Activated naive CD8-positive, alpha-beta T cell treated with anti-CD3 and anti-CD28 coated beads, Interleukin-2, amount 50 U/mL, for 16 hours (primary cell): ENCODE results near the gene PJA1.

ENCODE experiments used
- DNase-seq: peaks from one replicate; pipeline ENCODE4 v3.0.0-alpha.2; 2020; ENCODE audit warnings: low read depth, low spot score

PJA1 gene

DNA sequence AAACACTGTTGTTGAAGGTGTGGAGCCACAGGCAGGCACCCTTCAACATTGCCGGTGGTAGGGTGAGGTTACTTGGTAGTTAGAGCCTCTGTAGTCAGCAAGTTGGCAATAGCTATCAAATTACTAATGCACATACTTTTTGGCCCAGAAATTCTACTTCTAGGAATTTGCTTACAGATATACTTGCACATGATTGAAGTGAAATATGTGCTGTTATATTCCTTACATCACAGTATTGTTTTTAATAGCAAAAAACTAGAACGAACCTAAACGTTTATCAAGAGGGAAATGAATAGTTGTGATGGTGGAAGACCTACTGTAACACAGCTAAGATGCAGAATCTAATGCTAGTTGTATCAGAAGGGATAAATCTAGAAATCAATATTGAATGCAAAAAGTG is 7.7 kb upstream of the PJA1 start:
- DNase-seq = no peak

DNA sequence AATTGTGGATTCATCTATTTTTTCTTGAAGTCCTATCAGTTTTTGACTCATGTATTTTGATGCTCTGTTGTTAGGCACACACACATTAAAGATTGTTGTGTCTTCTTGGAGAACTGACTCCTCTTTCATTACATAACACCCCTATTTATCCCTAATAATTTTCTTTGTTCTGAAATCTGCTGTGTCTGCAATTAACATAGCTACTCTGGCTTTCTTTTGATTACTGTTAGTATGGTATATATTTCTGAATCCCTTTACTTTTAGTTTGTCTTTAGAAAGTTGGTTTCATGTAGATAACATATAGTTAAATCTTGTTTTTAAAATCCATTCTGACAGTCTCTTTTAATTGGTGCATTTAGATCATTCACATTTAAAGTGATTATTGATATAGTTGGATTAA is 5.1 kb upstream of the PJA1 start:
- no peak for DNase-seq

DNA sequence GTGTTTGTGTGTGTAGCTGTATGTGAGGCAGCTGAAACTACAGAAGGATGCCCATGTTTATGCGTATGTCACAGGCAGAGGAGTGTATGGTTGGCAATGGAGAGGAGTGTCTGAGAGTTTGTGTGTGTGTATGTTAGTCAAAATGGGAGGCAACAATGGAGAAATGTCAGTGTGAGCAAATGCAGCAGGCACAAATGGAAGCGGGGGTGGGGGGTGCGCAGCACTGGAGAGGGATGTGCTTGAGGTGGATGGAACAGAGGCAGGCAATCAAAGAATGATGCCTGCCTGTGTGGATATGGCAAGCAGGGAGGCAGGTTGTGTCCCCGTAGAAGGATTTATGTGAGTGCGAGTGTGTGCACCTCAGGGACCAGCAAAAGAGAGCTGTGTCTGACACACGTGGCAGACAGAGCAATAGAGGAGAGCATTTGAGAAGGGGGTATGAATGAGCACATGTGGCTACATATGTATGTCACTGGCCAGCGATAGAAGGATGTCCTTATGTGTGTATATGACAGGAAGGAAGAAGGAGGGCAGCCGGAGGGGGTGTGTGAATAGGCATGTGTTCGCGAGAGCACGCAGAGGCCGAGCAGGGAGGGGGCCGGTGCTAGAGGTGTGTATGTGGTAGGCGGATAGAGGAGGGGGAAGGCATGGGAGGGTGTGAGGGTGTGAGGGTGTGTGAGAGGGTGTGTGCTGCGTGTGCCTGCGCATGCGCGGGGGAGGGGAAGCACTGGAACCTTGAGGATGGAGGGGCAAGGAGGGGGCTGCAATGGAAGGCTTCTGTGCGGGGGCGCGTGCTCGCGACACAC is 1.1 kb downstream of the PJA1 start:
- DNase-seq = no peak

DNA sequence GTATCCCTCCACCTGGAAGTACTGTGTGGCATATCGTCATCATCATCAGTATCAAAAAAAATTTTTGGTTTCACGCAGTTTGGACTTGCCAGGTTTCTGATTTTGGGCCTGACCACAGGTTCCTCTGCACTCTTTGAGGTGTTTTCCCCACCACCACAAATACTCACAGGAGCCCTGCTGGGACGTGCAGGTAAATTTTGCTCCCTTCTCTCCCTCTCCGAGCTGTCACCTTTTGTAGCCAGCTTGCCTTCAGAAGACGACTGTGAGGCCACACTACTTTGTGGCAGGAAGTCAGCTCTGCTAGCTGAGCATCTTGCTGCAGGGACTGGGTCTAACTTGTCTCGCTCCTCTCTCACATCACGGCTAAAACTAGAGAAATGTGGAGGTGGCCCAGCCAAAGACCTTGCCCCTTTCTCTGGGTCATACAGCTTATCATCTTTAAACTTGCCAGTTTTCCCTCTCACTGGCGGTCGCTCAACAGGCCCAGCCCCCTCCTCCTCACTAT is 2.8 kb downstream of the PJA1 start:
- no peak for DNase-seq

DNA sequence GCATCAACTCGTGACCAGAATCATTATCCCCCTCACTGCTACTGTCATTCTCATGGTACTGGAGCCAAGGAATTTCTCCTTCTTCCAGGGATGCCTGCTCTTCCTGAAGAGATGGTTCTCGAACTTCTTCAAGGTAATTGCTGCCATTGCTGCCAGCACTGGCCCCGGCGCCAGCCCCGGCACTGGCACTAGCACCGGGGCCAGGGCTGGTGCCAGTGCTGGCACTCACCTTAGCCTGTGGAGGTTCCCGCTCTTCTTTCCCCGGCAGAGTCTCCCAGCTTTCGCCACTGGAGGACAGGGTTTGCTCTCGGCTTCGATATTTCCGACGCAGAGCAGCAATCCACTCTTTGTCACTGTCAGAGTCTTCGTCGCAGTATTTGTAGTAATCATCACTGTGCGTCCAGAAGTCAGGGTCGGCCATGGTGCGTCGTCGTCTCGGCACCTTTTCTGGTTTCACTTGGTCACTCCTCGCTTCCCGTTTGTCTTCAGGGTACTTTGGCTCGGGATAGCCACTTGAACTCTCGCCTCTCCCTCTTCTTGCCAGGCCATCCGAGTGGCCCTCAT is 3.4 kb downstream of the PJA1 start:
- DNase-seq = no peak

DNA sequence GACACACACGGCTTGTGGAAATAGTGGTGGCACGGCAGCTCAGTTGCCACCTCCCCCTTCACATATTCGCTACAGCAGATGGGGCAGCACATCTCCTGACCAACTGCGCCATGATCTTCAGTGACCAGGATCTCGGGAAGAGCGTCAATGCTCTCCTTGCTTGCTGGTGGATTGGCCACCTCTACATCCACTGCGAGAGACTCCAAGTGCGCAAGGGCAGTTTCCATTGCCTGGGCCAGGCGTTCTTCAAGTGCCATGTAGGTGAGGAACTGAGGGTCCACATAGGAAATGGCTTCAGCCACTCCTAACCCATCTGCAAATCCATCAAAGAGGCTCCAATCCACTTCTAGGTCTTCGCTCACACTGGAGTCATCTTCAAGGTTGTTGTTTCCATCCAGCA is 3.9 kb downstream of the PJA1 start:
- DNase-seq = no peak

DNA sequence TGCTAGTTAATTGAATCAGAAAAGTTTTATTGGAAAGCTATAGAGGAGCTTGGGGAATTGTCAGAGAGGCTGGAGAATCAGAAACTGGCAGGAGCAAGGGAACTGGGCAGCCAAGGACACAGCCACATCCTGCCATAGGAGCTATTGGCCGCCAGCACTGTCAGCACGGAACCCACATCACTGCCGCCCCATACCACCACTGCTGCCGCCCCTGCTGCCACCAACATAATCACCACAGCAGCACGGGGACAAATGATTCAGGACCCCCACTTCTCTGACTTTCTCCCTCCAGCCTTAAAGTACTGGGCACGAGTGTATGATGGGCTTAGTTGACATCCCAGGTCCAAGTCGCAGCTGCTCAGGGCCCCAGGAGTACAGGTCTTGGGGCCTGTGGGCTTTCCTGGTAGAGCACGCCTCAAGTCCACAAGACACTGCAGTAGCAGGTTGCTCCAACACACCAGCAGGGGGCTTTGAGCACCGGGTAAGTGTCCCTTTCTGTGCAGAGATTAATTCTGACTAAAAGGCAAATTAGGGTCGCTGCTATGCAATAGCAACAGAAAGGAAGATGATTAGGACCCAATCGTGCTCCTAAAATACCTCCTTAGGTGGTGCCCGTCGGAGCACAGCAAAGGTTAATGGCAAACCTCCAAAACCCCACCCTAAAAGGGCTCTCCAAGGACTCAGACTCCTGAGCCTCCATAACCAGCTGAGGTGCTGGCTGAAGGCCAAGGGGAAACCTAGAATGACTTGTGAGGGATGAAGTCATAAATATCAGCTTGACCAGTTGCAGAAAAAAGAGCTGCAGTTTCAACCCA is 6.9 kb downstream of the PJA1 start:
- no peak for DNase-seq

DNA sequence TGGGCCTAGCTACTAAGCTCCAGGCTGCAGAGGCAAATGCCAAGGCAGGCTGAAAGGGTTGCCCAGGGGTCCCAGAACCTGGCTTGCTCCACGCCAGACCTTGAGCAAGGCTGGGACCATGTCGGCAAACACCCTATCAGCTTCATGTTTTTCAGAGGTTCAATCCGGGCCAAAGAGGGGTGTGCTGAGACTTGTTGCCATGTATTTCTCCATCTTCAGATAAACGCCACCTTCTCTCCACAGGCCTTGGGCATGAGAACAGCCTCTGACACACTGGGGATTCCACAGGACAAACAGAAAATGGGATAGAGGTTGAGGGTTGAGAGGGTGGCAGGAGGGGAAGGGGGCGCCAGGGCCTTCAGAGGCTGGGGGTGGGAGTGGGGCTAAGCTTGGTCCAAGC is 8.6 kb downstream of the PJA1 start:
- no peak for DNase-seq

DNA sequence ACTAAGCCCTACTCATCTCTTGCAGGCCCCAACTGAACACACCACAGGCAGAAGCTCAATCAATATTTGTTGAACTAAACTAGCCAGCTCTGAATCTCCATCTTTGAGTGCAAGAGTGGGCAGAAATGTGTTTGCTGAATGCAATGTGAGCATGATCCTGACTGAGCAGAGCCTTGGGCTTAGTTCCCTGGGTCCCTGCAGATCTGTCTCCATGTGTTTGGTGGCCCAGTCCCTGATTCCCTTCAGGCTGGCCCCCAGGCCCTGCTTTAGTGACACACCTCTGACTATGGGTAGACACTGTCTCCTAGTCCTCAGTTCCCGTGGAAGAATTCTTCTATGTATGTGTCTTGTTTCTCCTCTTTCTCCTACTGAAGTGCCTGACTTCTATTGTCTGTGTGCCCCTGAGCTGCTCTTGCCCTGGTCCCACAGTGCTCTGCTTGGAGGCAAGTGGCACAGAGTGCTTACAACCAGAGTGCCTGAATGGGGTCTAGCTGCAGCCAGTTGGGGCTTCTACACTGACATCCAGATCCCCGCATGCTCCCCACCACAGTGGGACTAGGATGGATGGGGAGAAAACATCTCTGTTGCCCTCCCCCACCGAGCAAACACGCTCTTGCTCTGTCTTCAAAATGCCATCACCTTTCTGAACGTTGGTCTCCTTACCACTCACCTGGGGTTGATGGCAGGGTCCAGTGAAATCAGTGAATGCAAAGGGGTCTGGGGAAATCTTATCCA is 9.3 kb downstream of the PJA1 start:
- no peak for DNase-seq

DNA sequence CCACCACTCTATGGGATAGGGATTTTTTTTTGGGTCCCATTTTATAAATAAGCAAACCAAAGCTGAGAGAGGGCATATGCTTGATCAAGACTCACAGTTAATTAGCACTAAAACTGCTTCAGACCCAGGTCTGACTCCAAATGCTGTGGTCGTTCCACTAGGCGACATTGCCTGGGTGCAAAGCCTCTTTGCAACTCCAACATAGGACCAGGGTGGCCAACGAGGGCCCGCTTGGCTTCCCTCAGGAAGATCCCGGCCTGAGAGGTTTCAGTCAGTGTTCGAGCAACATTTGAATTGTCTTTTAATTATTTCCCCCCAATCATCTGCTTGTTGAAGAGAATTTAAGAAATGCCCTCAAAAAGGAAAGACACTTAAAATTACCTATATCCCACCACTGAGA is 11.2 kb downstream of the PJA1 start:
- no peak for DNase-seq

DNA sequence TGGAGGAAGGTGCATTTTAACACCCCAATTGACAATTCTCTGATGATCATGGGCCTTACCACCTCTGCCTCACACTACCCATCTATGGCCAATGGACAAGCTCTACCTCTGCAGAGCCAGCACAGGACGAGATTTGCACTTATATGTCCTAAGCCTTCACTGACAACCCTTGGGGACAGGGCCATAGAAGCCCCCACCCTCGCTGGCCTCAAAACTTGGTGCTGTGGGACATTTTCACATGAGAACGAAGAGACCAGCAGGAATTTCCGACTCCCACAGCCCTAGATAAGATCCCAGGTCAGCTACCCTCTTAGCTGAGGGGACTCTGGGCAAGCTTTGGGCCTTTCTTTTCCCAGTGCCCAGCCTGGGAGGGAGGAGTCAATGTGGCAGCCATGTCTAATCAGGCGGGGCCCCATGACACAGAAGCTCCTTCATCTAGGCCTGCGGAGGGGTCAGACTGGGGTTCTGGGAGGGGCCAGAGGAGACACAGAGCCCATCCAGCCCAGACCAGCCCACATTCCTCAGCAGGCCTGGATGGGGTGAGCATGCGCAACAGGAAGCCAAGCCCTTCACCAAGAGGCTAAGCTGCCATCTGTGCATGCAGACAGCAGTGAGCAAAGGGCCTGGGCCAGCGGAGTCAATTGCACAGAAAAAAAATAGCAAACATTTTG is 12.1 kb downstream of the PJA1 start:
- DNase-seq = no peak

DNA sequence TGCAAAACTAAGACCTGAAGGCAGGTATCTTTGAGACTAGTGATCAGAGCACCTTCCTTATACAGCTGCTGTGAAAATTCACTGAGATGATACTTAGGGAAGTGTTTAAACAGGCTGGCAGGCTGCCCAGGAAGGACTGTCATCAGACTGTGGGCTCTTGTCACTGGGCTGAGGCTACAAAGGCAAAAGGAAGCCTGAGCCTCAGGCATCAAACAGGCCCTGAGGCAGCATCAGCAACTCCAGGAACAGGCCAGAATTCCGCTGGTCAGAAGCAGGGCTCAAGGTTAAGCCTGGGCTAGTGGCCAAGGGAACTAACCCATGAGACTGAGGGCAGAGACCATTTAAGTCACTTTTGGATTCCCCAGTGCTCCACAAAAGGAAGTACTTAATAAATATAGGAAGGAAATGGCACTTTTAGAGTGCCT is 12.8 kb downstream of the PJA1 start:
- no peak for DNase-seq

DNA sequence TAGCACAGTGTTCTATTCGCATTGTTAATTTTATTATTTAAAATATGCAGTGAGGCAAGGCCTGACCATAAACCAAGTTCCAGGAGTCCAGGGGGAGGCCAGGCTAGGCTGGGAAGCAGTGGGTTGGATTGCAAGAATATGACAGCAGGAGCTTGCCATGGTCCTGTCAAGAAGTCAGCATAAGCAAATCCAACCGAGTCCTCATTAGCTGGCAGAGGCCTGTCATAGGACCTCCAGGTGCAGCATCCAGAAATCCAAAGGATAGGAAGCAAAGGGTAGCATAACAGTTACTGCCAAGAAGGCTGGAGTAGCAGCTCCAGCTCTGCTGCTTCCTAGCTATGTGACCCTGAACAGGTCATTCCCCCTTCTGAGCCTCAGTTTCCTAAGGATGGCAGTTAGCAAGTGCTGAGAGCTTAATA is 13.4 kb downstream of the PJA1 start:
- DNase-seq = no peak

DNA sequence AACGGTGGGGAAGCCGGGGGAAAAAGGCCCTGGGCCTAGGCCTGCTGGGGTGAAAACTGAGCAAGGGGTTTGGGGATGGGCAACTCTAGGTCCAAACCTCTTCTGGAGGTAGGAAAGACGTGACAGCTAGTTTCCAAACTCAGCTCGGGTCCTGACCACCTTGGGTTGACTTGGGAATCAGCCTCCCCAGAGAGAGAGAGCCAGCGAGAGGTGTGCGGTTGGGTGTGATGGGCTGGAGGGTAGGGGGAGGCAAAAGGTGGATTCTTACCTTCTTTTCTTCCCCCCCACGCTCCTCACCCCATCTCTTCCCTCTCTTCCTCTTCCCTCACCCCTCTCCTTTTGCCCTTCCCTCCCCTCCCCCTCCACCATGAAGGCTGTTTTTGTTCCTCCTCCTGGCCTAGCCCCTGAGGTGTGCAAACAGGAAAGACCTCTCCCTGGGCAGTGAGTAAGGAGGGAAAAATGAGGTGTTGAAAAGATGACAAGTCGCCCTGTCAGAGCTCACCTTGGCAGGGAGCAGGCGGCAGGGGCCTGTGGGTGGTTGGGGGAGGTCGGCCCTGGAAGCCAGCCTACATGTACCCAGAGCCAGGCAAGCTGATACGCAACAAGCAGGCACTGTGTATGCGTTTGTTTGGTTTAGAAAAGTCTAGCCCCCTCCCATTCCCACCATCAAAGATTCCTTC is 14.8 kb downstream of the PJA1 start:
- no peak for DNase-seq

DNA sequence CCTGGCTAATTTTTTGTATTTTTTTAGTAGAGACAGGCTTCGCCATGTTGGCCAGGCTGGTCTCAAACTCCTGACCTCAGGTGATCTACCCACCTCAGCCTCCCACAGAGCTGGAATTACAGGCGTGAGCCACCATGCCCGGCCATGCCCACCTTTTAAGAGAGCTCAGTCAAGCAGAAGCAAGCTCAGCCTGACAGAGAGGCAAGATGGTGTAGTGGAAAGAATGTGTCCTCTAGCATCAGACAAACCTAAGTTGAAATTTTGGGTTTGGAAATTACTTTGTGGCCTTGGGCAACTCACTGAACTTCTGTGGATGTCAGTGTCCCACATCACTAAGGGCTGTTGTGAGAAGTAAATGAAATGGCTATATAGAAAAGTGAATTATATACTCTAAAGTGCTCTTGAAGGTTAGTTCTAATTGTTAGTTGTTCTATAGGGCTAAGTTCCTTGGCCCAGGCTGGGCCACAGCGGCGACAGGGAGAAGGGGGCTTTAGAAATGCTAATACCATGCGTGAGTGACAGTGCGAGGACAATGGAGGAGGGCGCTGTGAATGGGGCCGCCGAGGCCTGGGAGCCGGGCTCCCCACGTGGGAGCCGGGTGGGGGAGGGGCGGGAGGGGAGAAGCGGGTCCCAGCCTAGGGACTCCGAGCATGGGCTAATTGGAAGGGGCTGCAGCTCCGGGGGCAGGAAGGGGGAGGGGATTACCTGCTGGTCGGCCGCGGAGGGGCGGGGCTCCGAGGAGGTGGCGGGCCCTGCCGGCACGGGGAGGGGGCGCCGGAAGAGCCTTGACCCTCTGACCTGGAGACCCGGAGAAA is 15.6 kb downstream of the PJA1 start:
- no peak for DNase-seq

DNA sequence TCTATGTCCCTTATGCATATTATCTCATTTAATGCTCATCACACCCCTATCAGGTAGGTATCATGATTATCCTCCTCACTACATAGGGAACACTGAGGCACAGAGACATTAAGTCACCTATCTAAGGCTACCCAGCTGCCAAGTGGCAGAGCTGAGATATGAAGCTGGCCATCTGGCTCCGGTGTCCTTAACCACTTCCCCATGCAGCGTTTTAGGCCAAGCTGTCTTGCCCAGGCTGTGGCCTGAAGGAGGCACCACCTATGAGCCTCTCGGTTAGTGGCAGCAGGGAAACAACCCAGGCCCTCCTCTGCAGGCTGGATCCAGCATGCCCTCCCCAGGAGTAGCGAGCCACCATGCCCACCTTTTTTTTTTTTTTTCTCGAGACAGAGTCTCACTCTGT is 16.3 kb downstream of the PJA1 start:
- DNase-seq = no peak

DNA sequence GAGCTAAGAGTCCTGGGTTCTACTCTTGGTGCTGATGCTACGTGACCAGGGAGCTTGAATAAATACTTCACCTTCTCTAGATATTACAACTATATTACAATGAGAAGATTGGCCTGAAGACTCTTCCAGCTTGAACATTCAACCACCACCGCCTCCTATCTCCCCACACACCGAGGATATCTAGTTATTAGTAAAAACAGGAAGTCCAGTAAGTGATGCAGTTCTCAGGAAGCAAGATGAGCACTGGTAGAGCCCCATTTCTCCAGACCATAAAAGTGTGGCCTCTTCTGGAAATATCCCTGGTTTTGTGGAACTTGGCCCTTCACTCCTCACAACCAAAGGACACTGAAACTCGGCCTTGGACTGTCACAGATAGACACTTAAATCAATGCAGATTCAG is 18.5 kb downstream of the PJA1 start:
- no peak for DNase-seq

DNA sequence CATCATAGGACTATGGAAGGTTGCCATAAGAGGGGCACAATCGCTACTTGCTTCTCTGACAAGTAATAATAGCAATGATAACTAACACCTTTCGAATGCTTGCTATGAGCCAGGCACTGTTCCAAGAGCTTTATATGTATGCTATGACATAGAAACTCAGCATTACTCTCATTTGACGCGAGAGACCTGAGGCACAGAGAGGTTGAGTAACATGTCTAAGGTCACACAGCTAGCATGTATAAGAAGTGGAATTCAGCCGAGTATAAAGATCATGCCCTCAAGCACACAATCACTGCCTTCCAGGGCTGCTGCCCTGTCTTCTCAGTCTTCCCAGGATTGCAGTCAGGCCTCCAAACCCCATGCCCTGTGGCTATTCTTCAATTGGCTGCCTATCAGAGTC is 19.5 kb downstream of the PJA1 start:
- no peak for DNase-seq

DNA sequence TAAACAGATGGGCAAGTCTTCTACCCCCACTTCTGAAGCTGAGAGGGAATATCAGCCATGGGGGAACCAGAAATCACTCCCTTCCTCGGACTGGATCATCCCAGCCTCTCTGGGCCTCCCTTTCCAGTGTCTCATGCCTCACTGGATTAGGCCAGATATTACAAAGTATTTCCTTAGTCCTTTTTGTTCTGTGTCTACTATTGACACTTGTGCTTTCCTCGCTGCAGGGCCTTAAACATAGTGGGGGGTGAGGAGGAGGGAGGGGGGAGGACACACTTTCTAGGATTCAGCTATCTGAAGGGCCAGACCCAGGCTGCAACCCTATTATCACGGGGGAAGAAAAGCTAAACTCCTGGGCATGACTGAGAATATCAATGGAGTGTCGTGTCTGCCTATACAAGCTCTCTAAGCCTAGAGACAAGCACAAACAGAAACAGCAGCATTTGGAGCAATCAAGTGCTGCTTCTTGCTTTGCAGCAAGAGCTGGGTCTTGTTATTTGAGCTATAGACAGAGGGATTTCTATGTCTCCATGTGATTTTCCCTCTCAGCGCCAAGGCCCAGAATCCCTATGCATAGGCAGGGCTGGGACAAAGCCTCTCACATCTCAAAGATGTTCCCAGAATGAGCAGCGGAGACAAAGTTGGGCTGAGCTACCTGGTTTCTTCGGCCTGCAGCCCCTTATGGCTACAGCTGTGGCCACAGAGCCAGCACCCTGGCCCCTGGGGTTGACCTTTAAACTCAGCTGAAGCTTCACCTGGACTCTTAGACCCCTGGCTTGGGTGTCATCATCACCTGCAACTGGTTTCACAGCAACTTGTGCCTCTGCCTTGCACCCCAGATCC is 20.2 kb downstream of the PJA1 start:
- DNase-seq = no peak
